ENCODE data around the gene PMFBP1. TPM values are rescaled to one million over a fixed set of nuclear protein-coding genes. Genes with fewer than 3 reads are reported as not detected.

The PMFBP1 gene
- total RNA-seq, 4 donors from 2014 or later: 0.42 to 1.2 (median 0.51) TPM

DNA sequence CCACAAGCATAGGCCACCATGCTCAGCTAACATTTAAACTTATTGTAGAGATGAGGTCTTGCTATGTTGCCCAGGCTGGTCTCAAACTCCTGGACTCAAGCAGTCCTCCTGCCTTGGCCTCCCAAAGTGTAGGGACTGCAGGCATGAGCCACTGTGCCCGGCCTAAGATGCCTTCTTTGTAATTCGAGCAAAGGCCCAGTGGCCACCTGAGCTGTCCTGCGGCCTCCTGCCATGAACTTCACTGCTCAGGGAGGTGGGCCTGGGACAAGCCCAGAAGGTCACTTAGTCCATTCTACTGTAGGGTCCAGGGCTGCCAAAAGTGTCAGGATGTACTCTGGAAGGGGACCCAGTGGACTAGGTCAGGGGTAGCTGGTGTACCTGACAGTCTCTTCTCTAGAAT, 47.8 kb downstream of the PMFBP1 start:
- Histone ChIP-seq H3K9me3 (no peaks in the 10 kb centered on the region), H3K27me3 (no peaks in the 10 kb centered on the region), H3K27ac (peak overlapping the region in 2 of 4 donors; percentile 44 to 73), H3K4me1 (peaks cover 0 to 18% (median 0%) of the 10 kb centered on the region in 4 donors), H3K36me3 (no peaks in the 10 kb centered on the region), H3K4me3 (peak overlapping the region in 1 of 4 donors; percentile 16)
- 87 to 100% methylated on average over 3 of the region's 3 CpGs for WGBS, 2 donors
- no peak for TF ChIP-seq POLR2A (IDR thresholded peaks at IDR 0.05)
- TF ChIP-seq, protein P1, sequence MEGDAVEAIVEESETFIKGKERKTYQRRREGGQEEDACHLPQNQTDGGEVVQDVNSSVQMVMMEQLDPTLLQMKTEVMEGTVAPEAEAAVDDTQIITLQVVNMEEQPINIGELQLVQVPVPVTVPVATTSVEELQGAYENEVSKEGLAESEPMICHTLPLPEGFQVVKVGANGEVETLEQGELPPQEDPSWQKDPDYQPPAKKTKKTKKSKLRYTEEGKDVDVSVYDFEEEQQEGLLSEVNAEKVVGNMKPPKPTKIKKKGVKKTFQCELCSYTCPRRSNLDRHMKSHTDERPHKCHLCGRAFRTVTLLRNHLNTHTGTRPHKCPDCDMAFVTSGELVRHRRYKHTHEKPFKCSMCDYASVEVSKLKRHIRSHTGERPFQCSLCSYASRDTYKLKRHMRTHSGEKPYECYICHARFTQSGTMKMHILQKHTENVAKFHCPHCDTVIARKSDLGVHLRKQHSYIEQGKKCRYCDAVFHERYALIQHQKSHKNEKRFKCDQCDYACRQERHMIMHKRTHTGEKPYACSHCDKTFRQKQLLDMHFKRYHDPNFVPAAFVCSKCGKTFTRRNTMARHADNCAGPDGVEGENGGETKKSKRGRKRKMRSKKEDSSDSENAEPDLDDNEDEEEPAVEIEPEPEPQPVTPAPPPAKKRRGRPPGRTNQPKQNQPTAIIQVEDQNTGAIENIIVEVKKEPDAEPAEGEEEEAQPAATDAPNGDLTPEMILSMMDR (IDR thresholded peaks at IDR 0.05): no peak
- no peak for TF ChIP-seq EP300 (IDR thresholded peaks at IDR 0.05)
- DNase-seq (ENCODE audit: low spot score in 2 of 2): no peak

GRCh38 chr16:72123426-72123825, 48.5 kb downstream of the PMFBP1 start:
- Histone ChIP-seq H3K9me3 (no peaks in the 10 kb centered on the region), H3K4me3 (no peak overlapping the region), H3K27ac (no peak overlapping the region), H3K27me3 (no peaks in the 10 kb centered on the region), H3K36me3 (no peaks in the 10 kb centered on the region), H3K4me1 (peaks cover 0 to 18% (median 0%) of the 10 kb centered on the region in 4 donors)
- no peak for DNase-seq (ENCODE audit: low spot score in 2 of 2)
- 66 to 90% methylated on average over 8 of the region's 8 CpGs for WGBS, 2 donors
- TF ChIP-seq, protein P1 (IDR thresholded peaks at IDR 0.05): no peak
- no peak for TF ChIP-seq EP300 (IDR thresholded peaks at IDR 0.05)
- TF ChIP-seq POLR2A (IDR thresholded peaks at IDR 0.05): no peak

GRCh38 chr16:72122916-72123315, 49.0 kb downstream of the PMFBP1 start:
- Histone ChIP-seq H3K36me3 (no peaks in the 10 kb centered on the region), H3K4me1 (peaks cover 0 to 18% (median 0%) of the 10 kb centered on the region in 4 donors), H3K9me3 (no peaks in the 10 kb centered on the region), H3K27me3 (no peaks in the 10 kb centered on the region), H3K27ac (no peak overlapping the region), H3K4me3 (no peak overlapping the region)
- TF ChIP-seq EP300 (IDR thresholded peaks at IDR 0.05): no peak
- TF ChIP-seq, protein P1 (IDR thresholded peaks at IDR 0.05): no peak
- TF ChIP-seq POLR2A (IDR thresholded peaks at IDR 0.05): no peak
- DNase-seq (ENCODE audit: low spot score in 2 of 2): no peak
- 78 to 92% methylated on average over 11 of the region's 11 CpGs for WGBS, 2 donors

DNA sequence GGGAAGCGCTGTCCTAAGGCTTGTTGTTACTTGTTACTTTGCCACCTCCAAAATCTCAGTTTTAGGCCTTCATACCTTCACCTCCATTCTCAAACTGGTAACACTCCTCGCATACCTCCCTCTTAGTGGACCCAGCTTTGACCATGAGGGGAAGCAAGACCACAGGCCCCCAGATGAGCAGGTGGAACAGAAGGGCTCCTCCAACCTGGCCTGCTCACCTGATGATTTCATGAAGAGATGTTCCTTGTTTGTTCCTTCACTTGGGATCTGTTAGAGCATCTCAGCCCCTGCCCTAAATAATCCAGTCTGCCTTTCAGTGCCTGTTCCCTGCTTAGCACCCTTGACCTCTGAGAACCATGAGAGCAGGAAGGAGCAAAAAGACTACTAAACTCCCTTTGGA, 49.6 kb downstream of the PMFBP1 start:
- Histone ChIP-seq H3K4me3 (no peak overlapping the region), H3K27ac (no peak overlapping the region), H3K4me1 (peaks cover 0 to 18% (median 0%) of the 10 kb centered on the region in 4 donors), H3K9me3 (no peaks in the 10 kb centered on the region), H3K36me3 (no peaks in the 10 kb centered on the region), H3K27me3 (no peaks in the 10 kb centered on the region)
- 96 to 100% methylated on average over 2 of the region's 2 CpGs for WGBS, 2 donors
- DNase-seq (ENCODE audit: low spot score in 2 of 2): no peak
- no peak for TF ChIP-seq EP300 (IDR thresholded peaks at IDR 0.05)
- no peak for TF ChIP-seq POLR2A (IDR thresholded peaks at IDR 0.05)
- TF ChIP-seq, protein P1 (IDR thresholded peaks at IDR 0.05): no peak

- no peaks in the 10 kb centered on the region for H3K27me3 ChIP-seq
- TF ChIP-seq POLR2A (IDR thresholded peaks at IDR 0.05) (no peak), EP300 (IDR thresholded peaks at IDR 0.05) (no peak)
- TF ChIP-seq, protein P1 (IDR thresholded peaks at IDR 0.05): no peak
- no peak overlapping the region for H3K4me3 ChIP-seq
- DNase-seq (ENCODE audit: low spot score in 2 of 2): no peak
- H3K36me3 ChIP-seq: no peaks in the 10 kb centered on the region
- H3K9me3 ChIP-seq: peaks cover 0 to 7% (median 0%) of the 10 kb centered on the region in 4 donors
- 82 to 95% methylated on average over 5 of the region's 5 CpGs for WGBS, 2 donors
- H3K27ac ChIP-seq: no peak overlapping the region
- peaks cover 0 to 7% (median 0%) of the 10 kb centered on the region in 4 donors for H3K4me1 ChIP-seq
These were observed 51.9 kb downstream of the PMFBP1 start for GRCh38 chr16:72120026-72120425.

All from tibial nerve (tissue), 4 donors.